GM06990 (cell line): ENCODE results near the gene SHMT2.

Source experiments
- DNase-seq: peaks from one replicate; pipeline ENCODE4 v3.0.0-alpha.2; 2011; ENCODE audit not compliant: insufficient read length; ENCODE audit errors: extremely low read depth
- H3K27me3 ChIP-seq: replicated peaks from 2 replicates; pipeline ENCODE4 v1.6.0; 2011; ENCODE audit warnings: low read length; ENCODE audit not compliant: control insufficient read depth, insufficient read depth
- H3K36me3 ChIP-seq: 2 replicates; pipeline ENCODE4 v1.5.1; 2011; ENCODE audit warnings: low read length; ENCODE audit not compliant: control insufficient read depth, insufficient read depth
- H3K4me3 ChIP-seq: replicated peaks from 2 replicates; pipeline ENCODE4 v1.5.1; 2011; ENCODE audit warnings: low read depth, mild to moderate bottlenecking, control low read depth, low read length
- CTCF ChIP-seq: IDR thresholded peaks from 2 replicates; pipeline ENCODE4 v1.5.1; 2011; ENCODE audit warnings: low read length, control low read depth, mild to moderate bottlenecking, inconsistent platforms; ENCODE audit not compliant: insufficient read depth, poor library complexity, severe bottlenecking

SHMT2 gene

GRCh38 chr12:57204454-57204853 lies 25.1 kb upstream of the SHMT2 start:
- no peak for DNase-seq
- no peaks in the 10 kb centered on the region for H3K36me3 ChIP-seq
- no peak for TF ChIP-seq CTCF
- H3K27me3 ChIP-seq: no peaks in the 10 kb centered on the region
- H3K4me3 ChIP-seq: no peak overlapping the region

GRCh38 chr12:57205186-57205585 lies 24.3 kb upstream of the SHMT2 start:
- Histone ChIP-seq H3K27me3 (no peaks in the 10 kb centered on the region; the same call in 1 of the 2 replicates), H3K36me3 (no peaks in the 10 kb centered on the region)
- no peak for DNase-seq

GRCh38 chr12:57205931-57206330 lies 23.6 kb upstream of the SHMT2 start:
- no peaks in the 10 kb centered on the region; the same call in 1 of the 2 replicates for H3K27me3 ChIP-seq
- DNase-seq: no peak
- H3K36me3 ChIP-seq: no peaks in the 10 kb centered on the region
- no peak for TF ChIP-seq CTCF
- no peak overlapping the region for H3K4me3 ChIP-seq

More at GRCh38 chr12:57205186-57205585, 24.3 kb upstream of the SHMT2 start:
- no peak overlapping the region for H3K4me3 ChIP-seq
- TF ChIP-seq CTCF: no peak

GRCh38 chr12:57207731-57208630 lies 21.5 kb upstream of the SHMT2 start:
- no peaks in the 10 kb centered on the region; the same call in 1 of the 2 replicates for H3K27me3 ChIP-seq
- no peaks in the 10 kb centered on the region for H3K36me3 ChIP-seq
- no peak for TF ChIP-seq CTCF
- DNase-seq: no peak
- H3K4me3 ChIP-seq: no peak overlapping the region

GRCh38 chr12:57208631-57209282 lies 20.8 kb upstream of the SHMT2 start:
- Histone ChIP-seq H3K27me3 (no peaks in the 10 kb centered on the region; the same call in 1 of the 2 replicates), H3K36me3 (no peaks in the 10 kb centered on the region), H3K4me3 (no peak overlapping the region)
- no peak for DNase-seq
- TF ChIP-seq CTCF: no peak
